ENCODE results near the gene MRAP2.
"Not testable (repeated sequence)": the region's sequence is repeated elsewhere in the genome, so short reads cannot be mapped to it uniquely, and the experiment has no call there.

The MRAP2 gene

DNA sequence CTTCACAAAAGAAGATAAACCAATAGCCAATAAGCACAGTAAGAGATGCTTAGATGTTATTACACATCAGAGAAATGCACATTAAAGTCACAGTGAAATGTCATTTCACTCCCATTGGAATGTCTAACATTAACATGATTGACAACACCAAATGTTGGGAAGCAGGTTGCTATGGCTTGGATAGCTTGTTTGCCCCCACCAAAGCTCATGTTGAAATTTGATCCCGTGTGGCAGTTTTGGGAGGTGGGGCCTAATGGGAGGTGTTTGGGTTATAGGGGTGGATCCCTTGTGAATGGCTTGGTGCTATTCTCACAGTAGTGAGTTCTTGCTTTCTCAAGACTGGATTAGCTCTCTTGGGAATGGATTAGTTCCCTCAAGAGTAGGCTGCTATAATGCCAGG lies 44.8 kb downstream of the MRAP2 start:
- DNase-seq, result no peak

DNA sequence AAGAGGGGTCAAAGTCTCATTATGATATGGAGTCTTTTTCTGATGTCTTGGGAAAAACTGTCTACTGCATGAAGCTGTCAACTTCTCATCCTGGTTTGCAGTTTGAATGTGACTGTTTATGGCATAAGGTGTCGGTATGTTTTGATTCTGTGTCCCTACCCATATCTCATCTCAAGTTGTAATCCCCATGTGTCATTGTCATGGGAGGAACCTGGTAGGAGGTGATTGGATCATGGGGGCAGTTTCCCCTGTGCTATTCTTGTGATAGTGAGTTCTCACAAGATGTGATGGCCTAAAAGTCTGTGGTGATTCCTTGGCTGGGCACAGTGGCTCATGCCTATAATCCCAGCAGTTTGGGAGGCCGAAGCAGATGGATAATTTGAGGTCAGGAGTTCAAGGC lies 47.6 kb downstream of the MRAP2 start:
- no peak for DNase-seq

GRCh38 chr6:84082689-84083265 lies 49.2 kb downstream of the MRAP2 start:
- DNase-seq, result no peak

- DNase-seq, result not testable (repeated sequence)
These were observed 51.1 kb downstream of the MRAP2 start for GRCh38 chr6:84084705-84085104.

DNA sequence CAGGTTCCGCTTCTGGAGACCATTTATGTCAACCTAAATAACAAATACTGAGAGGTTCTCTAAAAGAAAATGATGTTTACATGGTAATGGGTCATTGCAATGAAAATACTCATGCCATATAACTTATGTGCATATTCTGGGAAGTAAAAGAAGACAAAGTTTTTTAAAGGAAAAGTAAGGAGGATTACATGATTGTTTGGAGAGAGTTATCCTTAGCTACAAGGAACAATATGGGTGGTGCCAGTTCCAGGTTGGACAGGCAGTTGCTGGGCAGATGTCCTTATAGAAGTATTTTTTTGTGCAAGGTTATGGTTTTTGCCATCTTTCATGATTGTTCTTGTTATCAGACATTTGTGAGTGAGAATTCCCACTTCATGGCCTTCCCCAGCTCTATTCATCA lies 52.5 kb downstream of the MRAP2 start:
- DNase-seq, result no peak

DNA sequence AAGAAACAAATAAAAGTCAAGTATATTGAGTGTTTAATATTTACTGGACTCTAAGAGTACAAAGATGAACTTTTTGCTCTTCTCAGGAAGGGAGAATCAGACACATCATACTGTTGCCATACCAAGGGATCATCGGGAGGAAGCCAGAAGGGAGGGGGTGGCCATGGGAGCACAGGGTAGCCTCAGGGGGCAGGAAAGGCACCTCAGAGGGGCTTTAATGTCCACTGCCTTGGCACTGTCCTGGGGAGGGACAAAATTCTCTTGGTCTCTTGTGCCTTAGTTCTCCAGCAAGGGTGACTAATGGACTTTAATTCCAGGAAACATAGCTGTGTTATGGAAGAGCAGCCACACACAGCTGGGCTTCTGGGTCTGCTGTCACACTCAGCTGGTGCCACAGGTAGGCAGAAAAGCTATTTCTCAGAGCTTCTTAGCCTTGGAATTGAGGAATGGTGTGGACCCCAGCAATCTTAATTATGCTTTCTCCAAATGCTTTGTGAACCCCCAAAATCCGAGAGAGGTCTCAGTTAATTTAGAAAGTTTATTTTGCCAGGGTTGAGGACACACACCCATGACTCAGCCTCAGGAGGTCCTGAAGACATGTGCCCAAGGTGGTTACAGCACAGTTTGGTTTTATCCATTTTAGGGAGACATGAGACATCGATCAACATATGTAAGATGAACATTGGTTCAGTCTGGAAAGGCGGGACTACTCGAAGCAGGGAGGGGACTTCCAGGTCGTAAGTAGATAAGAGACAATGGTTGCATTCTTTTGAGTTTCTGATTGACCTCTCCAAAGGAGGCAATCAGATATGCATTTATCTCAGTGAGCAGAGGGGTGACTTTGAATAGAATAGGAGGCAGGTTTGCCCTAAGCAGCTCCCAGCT lies 53.2 kb downstream of the MRAP2 start:
- DNase-seq, result no peak

- no peak for DNase-seq
These were observed 55.5 kb downstream of the MRAP2 start for GRCh38 chr6:84089081-84089480.

DNA sequence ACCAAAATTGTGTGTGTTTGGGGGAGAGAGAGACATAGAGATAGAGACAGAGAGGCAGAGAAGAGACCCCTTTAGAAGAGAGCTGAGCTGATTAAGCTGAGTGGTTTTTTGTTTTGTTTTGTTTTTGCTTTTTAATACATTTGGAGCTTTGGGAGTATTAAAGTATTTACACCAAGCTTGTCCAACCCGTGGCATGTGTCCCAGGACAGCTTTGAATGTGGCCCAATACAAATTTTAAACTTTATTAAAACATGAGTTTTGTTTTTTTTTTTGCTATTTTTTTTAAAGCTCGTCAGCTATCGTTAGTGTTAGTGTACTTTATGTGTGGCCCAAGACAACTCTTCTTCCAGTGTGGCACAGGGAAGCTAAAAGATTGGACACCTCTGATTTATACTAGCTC lies 56.0 kb downstream of the MRAP2 start:
- no peak for DNase-seq

- no peak for DNase-seq
These were observed 60.2 kb downstream of the MRAP2 start for GRCh38 chr6:84093441-84094435.

- no peak for DNase-seq
These were observed 61.6 kb downstream of the MRAP2 start for GRCh38 chr6:84095156-84095555.

GRCh38 chr6:84103029-84103428 lies 69.5 kb downstream of the MRAP2 start:
- DNase-seq, result no peak

DNA sequence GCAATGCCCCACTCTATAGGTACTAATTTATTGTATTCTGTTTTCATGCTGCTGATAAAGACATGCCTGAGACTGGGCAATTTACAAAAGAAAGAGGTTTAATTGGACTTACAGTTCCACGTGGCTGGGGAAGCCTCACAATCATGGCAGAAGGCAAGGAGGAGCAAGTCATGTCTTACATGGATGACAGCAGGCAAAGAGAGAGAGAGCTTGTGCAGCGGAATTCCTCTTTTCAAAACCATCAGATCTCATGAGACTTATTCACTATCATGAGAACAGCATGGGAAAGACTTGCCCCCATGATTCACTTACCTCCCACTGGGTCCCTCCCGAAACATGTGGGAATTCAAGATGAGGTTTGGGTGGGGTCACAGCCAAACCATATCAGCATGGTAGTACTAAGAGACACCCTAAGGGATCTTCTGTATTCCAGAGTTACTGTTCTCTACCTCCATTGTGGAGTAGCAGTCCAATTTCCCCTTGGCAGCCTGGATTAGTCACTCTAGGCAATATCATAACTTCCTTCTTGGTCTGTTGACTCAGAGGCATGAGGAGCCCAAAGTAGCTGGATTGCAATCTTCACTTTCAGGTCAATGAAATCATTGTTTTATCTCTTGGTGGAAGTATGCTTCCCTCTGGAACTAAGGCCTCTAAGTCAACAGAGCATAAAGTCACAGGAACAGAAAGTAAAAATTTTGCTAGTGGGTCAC lies 71.8 kb downstream of the MRAP2 start:
- DNase-seq, result not testable (repeated sequence)

DNA sequence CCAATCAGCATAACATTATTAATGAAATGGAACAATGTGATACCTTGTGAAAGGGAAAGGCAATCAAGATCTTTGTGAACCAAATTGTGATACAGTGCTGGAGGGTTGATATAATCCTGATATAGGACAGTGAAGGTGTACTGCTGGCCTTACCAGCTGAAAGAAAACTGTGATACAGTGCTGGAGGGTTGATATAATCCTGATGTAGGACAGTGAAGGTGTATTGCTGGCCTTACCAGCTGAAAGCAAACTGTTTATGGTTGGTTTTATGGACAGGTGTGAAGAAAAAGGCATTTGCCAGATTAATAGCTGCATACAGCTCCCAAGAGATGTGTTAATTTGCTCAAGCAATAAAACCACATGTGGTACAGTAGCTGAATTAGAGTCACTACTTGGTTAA lies 73.9 kb downstream of the MRAP2 start:
- no peak for DNase-seq

- not testable (repeated sequence) for DNase-seq
These were observed 77.8 kb downstream of the MRAP2 start for GRCh38 chr6:84111351-84111750.

DNA sequence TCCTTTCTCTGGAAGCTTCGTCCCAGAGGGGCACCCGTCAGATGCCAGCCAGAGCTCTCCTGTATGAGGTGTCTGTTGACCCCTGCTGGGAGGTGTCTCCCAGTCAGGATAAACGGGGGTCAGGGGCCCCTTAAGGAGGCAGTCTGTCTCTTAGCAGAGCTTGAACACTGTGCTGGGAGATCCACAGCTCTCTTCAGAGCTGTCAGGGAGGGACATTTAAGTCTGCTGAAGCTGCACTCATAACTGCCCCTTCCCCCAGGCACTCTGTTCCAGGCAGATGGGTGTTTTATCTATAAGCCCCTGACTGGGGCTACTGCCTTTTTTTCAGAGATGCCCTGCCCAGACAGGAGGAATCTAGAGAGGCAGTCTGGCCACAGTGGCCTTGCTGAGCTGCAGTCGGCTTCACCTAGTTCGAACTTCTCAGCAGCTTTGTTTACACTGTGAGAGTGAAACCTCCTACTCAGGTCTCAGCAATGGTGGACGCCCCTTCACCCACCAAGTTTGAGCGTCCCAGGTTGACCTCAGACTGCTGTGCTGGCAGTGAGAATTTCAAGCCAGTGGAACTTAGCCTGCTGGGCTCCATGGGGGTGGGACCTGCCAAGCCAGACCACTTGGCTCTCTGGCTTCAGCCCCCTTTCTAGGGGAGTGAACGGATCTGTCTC lies 81.5 kb downstream of the MRAP2 start:
- DNase-seq, result not testable (repeated sequence)

- no peak for DNase-seq
These were observed 84.6 kb downstream of the MRAP2 start for GRCh38 chr6:84118191-84118590.

DNA sequence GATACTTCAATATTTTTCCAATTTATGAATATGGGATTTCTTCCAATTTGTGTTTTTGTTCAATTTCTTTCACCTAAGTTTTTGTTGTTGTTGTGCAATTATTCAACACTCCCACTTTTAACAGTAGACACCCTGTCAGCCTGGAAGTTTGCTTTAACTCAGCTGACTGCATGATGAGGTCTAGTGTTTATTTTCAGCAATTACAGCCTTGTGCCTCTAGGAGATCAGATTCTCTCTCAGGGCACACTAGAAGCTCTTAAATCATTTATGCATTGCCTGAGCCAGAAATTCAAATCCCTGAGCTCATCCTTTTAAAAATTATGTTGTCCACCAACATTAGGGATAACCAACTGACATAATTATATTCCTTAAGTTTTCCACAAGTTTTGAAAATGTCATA lies 85.7 kb downstream of the MRAP2 start:
- no peak for DNase-seq

DNA sequence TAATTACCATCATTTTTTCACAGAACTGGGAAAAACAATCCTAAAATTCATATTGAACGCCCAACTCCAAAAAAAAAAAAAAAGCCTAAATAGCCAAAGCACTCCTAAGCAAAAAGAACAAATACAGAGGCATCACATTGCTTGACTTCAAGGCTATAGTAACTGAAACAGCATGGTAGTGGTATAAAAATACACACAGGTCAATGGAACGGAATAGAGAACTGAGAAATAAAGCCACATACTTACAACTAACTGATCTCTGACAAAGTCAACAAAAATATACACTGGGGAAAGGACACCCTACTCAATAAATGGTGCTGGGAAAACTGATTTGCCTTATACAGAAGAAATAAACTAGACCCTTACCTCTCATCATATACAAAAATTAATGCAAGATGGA lies 89.6 kb downstream of the MRAP2 start:
- DNase-seq, result no peak

DNA sequence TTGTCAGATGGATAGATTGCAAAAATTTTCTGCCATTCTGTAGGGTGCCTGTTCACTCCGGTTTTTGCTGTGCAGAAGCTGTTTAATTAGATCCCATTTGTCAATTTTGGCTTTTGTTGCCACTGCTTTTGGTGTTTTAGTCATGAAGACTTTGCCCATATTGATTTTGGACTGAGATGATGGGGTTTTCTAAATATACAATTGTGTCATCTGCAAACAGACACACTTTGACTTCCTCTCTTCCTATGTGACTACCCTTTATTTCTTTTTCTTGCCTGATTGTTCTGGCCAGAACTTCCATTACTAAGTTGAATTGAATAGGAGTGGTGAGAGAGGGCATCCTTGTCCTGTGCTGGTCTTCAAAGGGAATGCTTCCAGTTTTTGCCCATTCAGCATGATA lies 96.0 kb downstream of the MRAP2 start:
- not testable (repeated sequence) for DNase-seq

GRCh38 chr6:84133385-84133784 lies 99.8 kb downstream of the MRAP2 start:
- not testable (repeated sequence) for DNase-seq

GRCh38 chr6:84135291-84135690 lies 101.7 kb downstream of the MRAP2 start:
- no peak for DNase-seq

Measured in NCI-H1417 treated with DMSO at 0.1 percent for 48 hours (cell line).